HL-60/S4 treated with retinoic acid at 250 ng/mL for 4 days and 3 days (cell line): ENCODE data around the gene TAF10.

Experiments used
- in situ Hi-C: fragments of 300-500 bp; cut with MboI; formaldehyde crosslinking; loops from 2 replicates; pipeline ENCODE4 v1.7.0; 2022; ENCODE audit warnings: low sequenced_read_pairs

TAF10 gene

GRCh38 chr11:6625832-6626420 is 13.9 kb upstream of the TAF10 start:
- in situ Hi-C loops, result no loop called here

DNA sequence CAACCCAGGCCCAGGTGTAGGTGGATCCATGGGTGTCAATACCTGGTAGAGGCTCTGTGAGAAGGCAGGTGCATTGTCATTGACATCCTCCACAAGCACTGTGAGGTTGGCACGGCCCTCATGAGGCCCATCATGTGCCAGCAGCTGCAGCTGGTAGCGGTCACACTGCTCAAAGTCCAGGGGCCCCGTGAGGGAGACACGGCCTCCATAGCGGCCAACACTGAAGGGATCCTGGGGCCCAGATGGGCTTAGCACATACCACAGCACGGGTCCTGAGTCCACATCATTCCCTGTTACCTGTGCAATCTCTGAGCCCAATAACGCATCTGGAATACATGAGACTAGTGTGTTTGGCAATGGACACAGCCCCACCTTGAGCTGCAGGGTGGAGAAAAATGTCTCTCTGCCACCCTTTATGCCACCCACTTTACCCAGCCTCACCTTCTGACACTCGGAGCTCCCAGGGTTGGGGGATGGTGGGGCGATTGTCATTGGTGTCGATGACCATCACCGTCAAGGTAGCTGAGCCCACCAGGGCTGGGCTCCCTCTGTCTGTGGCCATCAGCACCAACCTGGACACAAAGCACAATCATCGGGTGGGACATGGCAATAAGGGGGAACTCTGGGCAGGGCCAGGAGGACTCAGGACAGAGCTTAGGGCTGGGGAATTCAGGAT is 13.3 kb upstream of the TAF10 start:
- in situ Hi-C loops, result no loop called here

GRCh38 chr11:6623391-6624363 is 11.7 kb upstream of the TAF10 start:
- in situ Hi-C loops, result no loop called here

- in situ Hi-C loops, result no loop called here
These were observed 10.5 kb upstream of the TAF10 start for GRCh38 chr11:6622261-6623171.

GRCh38 chr11:6621711-6622211 is 9.7 kb upstream of the TAF10 start:
- in situ Hi-C loops, result no loop called here

GRCh38 chr11:6620636-6621035 is 8.6 kb upstream of the TAF10 start:
- in situ Hi-C loops, result no loop called here

GRCh38 chr11:6619004-6619745 is 7.2 kb upstream of the TAF10 start, which contains the start of gene TPP1:
TPP1 (minus strand) TSS chr11:6619422; CDS start chr11:6619400, 22 bp downstream.
- in situ Hi-C loops, result no loop called here

DNA sequence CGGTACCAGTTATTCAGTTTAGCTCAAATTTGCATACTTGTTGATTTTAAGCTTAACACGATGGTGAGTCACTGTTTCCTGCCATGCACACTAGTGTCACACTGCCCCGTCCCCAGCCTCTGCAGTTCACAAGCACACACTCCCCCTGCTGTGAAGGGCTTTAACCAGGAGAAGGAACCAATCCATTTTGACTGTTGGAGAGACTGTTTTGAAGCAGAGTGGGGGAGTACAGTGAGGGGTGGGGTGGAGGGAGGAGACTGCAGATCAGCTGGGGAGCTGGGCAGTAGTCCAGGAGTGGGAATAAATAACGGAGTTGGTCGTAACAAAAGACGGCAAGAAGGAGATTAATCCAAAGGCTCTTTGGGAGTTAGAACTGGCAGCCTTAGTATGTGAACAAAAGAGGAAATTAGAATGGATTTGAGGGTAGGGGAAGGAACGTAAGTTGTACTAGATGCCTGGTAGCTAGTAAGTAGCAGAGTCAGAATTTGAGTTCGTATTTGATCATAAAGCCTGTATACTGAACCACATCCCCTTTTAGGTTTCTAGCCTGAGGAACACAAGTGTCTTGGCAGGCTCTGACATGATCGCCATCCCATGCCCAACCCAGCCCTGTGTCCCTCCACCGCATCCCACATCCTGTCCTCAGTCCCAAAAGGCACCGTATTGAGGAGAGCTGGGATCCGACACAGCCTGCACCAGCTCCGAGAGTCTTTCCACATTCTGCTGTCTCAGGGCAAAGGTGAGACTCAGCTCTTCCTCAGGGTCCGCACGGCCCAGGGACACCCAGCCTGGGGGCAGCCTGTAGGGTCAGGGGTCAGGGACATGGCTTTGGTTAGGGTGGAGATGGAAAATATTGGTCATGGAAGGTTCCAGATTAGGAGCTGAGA is 6.3 kb upstream of the TAF10 start:
- in situ Hi-C loops, result no loop called here

DNA sequence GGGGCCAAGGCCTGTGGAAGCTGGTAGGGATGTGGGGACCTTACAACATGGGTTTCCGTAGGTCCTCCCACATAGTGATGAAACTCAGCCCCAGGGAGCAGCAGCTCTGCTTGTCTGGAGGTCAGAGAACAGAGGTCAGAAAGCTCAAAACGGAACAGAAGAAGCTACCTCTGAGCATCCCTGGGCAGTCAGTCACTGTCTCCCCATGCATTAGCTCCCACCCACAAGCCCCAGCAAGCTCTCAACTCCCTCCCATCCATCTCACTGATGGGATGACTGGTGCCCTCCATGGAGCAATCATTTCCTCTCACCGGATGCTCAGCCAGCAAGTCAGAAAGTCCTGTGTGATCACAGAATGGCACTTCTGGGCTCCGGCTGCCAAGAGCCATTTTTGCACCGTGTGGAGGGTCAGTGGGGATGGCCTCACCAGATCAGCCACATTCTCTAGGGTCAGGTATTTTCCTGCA is 5.3 kb upstream of the TAF10 start:
- in situ Hi-C loops, result no loop called here

GRCh38 chr11:6616596-6617250 is 4.7 kb upstream of the TAF10 start:
- in situ Hi-C loops, result no loop called here

DNA sequence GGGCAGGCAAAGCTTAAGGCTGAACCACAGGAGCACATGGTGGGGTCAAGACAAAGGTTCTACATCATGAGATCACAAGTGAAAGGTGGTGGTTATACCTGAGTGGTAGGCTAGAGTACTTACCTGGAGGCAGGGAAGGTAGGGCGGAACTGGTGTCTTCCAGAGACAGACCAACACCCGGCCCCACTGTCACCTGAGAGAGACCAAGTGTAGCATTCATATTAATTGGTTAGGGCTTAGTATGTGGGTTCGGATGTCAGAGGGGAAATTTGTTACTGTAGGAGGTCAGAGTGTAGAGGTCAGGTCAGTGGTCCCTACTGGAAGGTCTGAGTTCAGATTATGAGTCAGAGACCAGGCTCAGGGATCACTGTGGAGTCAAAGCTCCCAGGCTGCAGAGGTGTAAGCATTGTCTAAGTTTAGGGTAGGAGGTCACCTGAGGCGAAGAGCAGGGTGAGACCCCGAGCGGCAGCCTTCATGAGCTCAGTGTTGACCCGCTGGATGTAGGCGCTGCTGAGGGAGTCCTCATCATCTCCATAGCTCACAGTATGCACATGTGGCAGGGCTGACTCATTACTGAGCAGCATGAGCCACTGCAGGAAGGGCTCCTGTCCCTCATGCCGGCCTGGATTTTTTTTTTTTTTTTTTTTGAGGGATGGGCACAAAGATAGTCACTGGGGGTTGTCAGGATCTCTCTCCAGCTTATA is 4.0 kb upstream of the TAF10 start:
- in situ Hi-C loops, result no loop called here

GRCh38 chr11:6615046-6615445 is 3.0 kb upstream of the TAF10 start:
- in situ Hi-C loops, result no loop called here

GRCh38 chr11:6614446-6614845 is 2.4 kb upstream of the TAF10 start:
- in situ Hi-C loops, result no loop called here

DNA sequence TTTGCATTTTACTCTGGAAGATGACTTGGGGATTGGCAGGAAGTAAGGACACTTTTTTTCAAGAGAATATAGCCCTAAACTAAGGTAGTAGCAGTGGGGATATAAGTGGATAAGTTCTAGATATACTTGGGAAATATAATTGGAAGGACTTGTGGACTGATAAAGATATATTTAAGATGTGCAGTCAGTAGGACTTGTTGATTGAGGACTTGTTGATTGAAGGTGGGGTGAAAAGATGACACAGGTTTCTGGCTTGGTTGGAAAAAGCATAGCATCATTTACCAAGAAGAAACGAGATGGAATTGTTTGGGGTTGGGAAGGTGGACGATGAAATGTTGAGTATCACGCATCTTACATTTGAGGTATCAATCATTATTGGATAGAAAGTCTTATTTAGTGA is 1.5 kb upstream of the TAF10 start:
- in situ Hi-C loops, result no loop called here

DNA sequence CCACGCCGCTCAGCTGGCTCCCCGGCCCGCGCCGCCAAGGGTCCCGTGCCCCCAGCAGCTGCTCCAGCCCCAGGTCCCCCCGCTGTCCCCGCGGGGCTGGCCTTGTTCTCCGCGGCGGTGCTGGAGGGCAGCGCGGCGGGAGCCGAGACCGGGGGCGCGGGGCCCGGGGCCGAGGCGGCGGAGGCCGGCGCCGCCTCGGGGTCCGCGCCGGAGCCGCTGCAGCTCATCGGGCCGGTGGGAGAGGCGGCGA is 128 bp downstream of the TAF10 start:
- in situ Hi-C loops, result no loop called here

DNA sequence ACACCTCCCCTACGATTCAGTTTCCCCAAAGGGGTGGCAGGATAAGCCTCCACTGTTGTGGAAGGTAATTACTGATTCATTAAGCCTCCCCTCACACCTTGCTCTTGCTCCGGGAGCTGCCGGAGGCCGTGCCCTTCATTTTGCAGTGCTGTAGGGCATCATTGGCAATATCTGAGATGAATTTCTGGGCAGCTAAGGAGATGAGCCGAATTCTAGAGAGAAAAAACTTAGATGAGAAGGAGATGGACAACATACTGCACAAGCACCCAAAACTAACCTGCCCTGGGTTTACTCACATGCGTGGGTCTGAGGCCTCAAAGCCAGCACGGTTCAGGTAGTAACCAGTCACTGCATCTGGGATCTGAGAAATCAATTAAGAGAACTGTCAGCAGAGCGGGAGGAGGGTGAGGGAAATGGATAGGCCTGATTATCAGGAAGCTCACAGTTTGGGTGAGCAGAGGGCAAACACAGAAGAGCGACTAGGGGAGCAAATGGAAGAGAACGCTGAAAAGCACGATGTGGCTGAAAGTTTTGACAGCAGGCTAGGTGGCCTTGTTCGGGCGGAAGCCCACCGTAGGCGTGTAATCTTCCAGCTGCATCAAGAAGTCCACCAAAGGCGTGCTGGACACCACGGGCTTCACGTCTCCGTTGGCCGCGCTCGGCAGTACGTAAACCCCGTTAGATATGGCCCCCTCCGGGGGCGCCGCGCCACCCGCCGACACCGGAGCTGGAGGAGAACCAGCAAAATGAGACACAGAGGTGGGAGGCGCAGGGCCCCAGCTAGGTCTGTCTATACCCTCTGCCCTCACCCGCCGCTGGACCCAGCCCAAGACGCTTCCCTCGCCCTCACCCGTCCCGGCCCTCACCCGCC is 689 bp downstream of the TAF10 start:
- in situ Hi-C loops, result no loop called here

- in situ Hi-C loops, result no loop called here
These were observed 1.4 kb downstream of the TAF10 start for GRCh38 chr11:6610591-6610990.
